Kasumi-1 (cell line): ENCODE data around the gene CXCL6.
A peak's percentile ranks its signal among the peaks of the same experiment; 100 is the strongest.

ENCODE experiments used
- DNase-seq, 2 experiments: peaks; one replicate each; lab custom pipeline; 2025; lab: John Stamatoyannopoulos, UW

Gene CXCL6

GRCh38 chr4:73836373-73837279 lies at the start of gene CXCL6:
Gene CXCL6 (plus strand): TSS chr4:73836678. CDS start chr4:73836751, 73 bp downstream.
- no peak for DNase-seq

- no peak for DNase-seq
Observed at GRCh38 chr4:73788411-73788810, 48.1 kb upstream of the CXCL6 start.

- DNase-seq, result no peak
Observed at GRCh38 chr4:73798842-73799241, 37.6 kb upstream of the CXCL6 start.

- DNase-seq, result no peak
Observed at GRCh38 chr4:73800206-73800605, 36.3 kb upstream of the CXCL6 start.

- no peak for DNase-seq
Observed at GRCh38 chr4:73801692-73802091, 34.8 kb upstream of the CXCL6 start.

- peak; percentile 13 to 26 for DNase-seq
Observed at GRCh38 chr4:73803213-73803612, 33.3 kb upstream of the CXCL6 start.

- no peak for DNase-seq
Observed at GRCh38 chr4:73810191-73810590, 26.3 kb upstream of the CXCL6 start.

GRCh38 chr4:73811841-73812240 lies 24.6 kb upstream of the CXCL6 start:
- no peak for DNase-seq

- no peak for DNase-seq
Observed at GRCh38 chr4:73814679-73815078, 21.8 kb upstream of the CXCL6 start.

- peak; percentile 38 to 47 for DNase-seq
Observed at GRCh38 chr4:73815145-73815544, 21.3 kb upstream of the CXCL6 start.

GRCh38 chr4:73816814-73817213 lies 19.7 kb upstream of the CXCL6 start:
- DNase-seq, result peak in 1 of 2 experiments; percentile 19

- no peak for DNase-seq
Observed at GRCh38 chr4:73817341-73817740, 19.1 kb upstream of the CXCL6 start.

- DNase-seq, result no peak
Observed at GRCh38 chr4:73821325-73821724, 15.2 kb upstream of the CXCL6 start.

- DNase-seq, result no peak
Observed at GRCh38 chr4:73822389-73822788, 14.1 kb upstream of the CXCL6 start.

- DNase-seq, result peak; percentile 39 to 48
Observed at GRCh38 chr4:73822812-73823504, 13.5 kb upstream of the CXCL6 start.

- DNase-seq, result no peak
Observed at GRCh38 chr4:73823760-73824159, 12.7 kb upstream of the CXCL6 start.

GRCh38 chr4:73828956-73829355 lies 7.5 kb upstream of the CXCL6 start:
- DNase-seq, result peak; percentile 91 to 93

GRCh38 chr4:73831569-73831968 lies 4.9 kb upstream of the CXCL6 start:
- DNase-seq, result no peak

- DNase-seq, result no peak
Observed at GRCh38 chr4:73832651-73833237, 3.7 kb upstream of the CXCL6 start.

GRCh38 chr4:73839071-73839470 lies 2.6 kb downstream of the CXCL6 start:
- no peak for DNase-seq

- DNase-seq, result no peak
Observed at GRCh38 chr4:73839715-73840114, 3.2 kb downstream of the CXCL6 start.

- DNase-seq, result no peak
Observed at GRCh38 chr4:73841243-73841925, 4.9 kb downstream of the CXCL6 start.
